Naive thymus-derived CD4-positive, alpha-beta T cell (primary cell): ENCODE results near the gene KBTBD6. TPM values are rescaled to one million over a fixed set of nuclear protein-coding genes. Genes with fewer than 3 reads are reported as not detected.
"Not testable (repeated sequence)": the region's sequence is repeated elsewhere in the genome, so short reads cannot be mapped to it uniquely, and the experiment has no call there.

Experiments used
- ATAC-seq: fragments of 150-1000 bp; cut with Tn5 transposase; 2 replicates; pipeline ENCODE4 v1.10.0; 2021; ENCODE audit warnings: mild to moderate bottlenecking, moderate library complexity
- CTCF ChIA-PET: fragments of 350-600 bp; sonication (Branson Sonifier 250); formaldehyde crosslinking; loops from one replicate; lab custom pipeline; 2021; ENCODE audit warnings: antibody characterized with exemption; lab: Charles Lee
- POLR2A ChIA-PET: fragments of 350-600 bp; sonication (Branson Sonifier 250); formaldehyde crosslinking; loops from one replicate; lab custom pipeline; 2021; ENCODE audit warnings: antibody characterized with exemption, inconsistent platforms; lab: Charles Lee
- DNase-seq, 9 donors: peaks; one replicate each; pipeline versions ENCODE4 v3.0.0 to v3.0.0-alpha.2; 2020 to 2022; ENCODE audit warnings: mixed read lengths in 1 of 9
- H3K27ac ChIP-seq: one replicate; pipeline ENCODE4 v1.7.0; 2013; ENCODE audit warnings: mild to moderate bottlenecking, low read depth, low read length, moderate library complexity
- H3K27me3 ChIP-seq, 2 donors: one replicate each; pipeline ENCODE4 v1.7.0; 2013; ENCODE audit warnings: low read length in 2 of 2, mild to moderate bottlenecking in 2 of 2, moderate library complexity in 2 of 2; ENCODE audit not compliant: control insufficient read depth in 2 of 2, insufficient read depth in 2 of 2
- H3K36me3 ChIP-seq, 3 experiments: 1 replicate in 2 of 3; 2 replicates in 1 of 3; pipeline ENCODE4 v1.7.0; 2013; ENCODE audit warnings: low read length in 3 of 3, mild to moderate bottlenecking in 3 of 3, moderate library complexity in 1 of 3; ENCODE audit not compliant: insufficient read depth in 3 of 3, control insufficient read depth in 2 of 3
- H3K4me1 ChIP-seq, 2 donors: one replicate each; pipeline ENCODE4 v1.7.0; 2013; ENCODE audit warnings: low read length in 2 of 2, mild to moderate bottlenecking in 2 of 2, moderate library complexity in 1 of 2; ENCODE audit not compliant: control insufficient read depth in 2 of 2, insufficient read depth in 2 of 2
- H3K4me3 ChIP-seq: 2 replicates; pipeline ENCODE4 v1.7.0; 2013; ENCODE audit warnings: mild to moderate bottlenecking, low read length
- H3K9me3 ChIP-seq, 3 experiments: 1 replicate in 2 of 3; 2 replicates in 1 of 3; pipeline ENCODE4 v1.7.0; 2013; ENCODE audit warnings: low read length in 3 of 3; ENCODE audit not compliant: control insufficient read depth in 2 of 3
- H3K27ac Mint-ChIP-seq, 9 donors: one replicate each; pipeline ENCODE4 v1.8.0; 2020 to 2022; ENCODE audit warnings: mixed read lengths in 9 of 9, mild to moderate bottlenecking in 8 of 9, moderate library complexity in 5 of 9, inconsistent platforms in 2 of 9
- H3K27me3 Mint-ChIP-seq, 5 donors: one replicate each; pipeline ENCODE4 v1.8.0; 2021 to 2022; ENCODE audit warnings: mixed read lengths in 5 of 5, mild to moderate bottlenecking in 1 of 5
- H3K36me3 Mint-ChIP-seq, 5 donors: one replicate each; pipeline ENCODE4 v1.8.0; 2020 to 2022; ENCODE audit warnings: mixed read lengths in 5 of 5, mild to moderate bottlenecking in 3 of 5, inconsistent platforms in 1 of 5
- H3K4me1 Mint-ChIP-seq, 7 donors: one replicate each; pipeline ENCODE4 v1.8.0; 2020 to 2022; ENCODE audit warnings: mixed read lengths in 7 of 7, mild to moderate bottlenecking in 3 of 7, inconsistent platforms in 1 of 7
- H3K4me3 Mint-ChIP-seq, 10 donors: one replicate each; pipeline ENCODE4 v1.8.0; 2020 to 2022; ENCODE audit warnings: mild to moderate bottlenecking in 10 of 10, mixed read lengths in 10 of 10, moderate library complexity in 6 of 10, inconsistent platforms in 2 of 10
- H3K9me3 Mint-ChIP-seq, 11 donors: one replicate each; pipeline ENCODE4 v1.8.0; 2020 to 2022; ENCODE audit warnings: mixed read lengths in 11 of 11, mild to moderate bottlenecking in 4 of 11, inconsistent platforms in 1 of 11, moderate library complexity in 1 of 11
- intact Hi-C, 2 donors: fragments of 100-400 bp; cut with micrococcal nuclease; formaldehyde crosslinking; loops; one replicate each; pipeline ENCODE4 v1.15.1; 2023
- polyA plus RNA-seq, 2 donors: library from polyadenylated mRNA; unstranded; fragments of 300-500 nt; fragmentation: Illumina TruSeq; gene quantifications; one replicate each; pipeline ENCODE4 v1.2.3, GENCODE V29; 2021
- total RNA-seq, 6 experiments: library from RNA in 5 of 6; stranded (reverse) in 5 of 6; gene quantifications; 1 replicate in 5 of 6; 2 replicates in 1 of 6; pipeline ENCODE4 v1.2.3 and lab custom pipeline; 2021 to 2026

KBTBD6 gene
- total and polyA plus RNA-seq, 7 experiments from 2014 or later = 3.0 to 9.2 (median 6.0) TPM

GRCh38 chr13:41136396-41137031 lies 3.9 kb upstream of the KBTBD6 start:
- no peaks in the 10 kb centered on the region for H3K27me3 ChIP-seq
- no peaks in the 10 kb centered on the region for H3K9me3 ChIP-seq
- no peak overlapping the region for H3K27ac Mint-ChIP-seq
- H3K9me3 Mint-ChIP-seq = peaks cover 0 to 3% (median 0%) of the 10 kb centered on the region in 11 donors
- ATAC-seq = no peak
- H3K4me1 ChIP-seq = peaks cover 0 to 9% of the 10 kb centered on the region in 2 donors
- no peak overlapping the region for H3K27ac ChIP-seq
- ChIA-PET CTCF (interaction anchor here (0.7 kb wide), 1 partner anchor 48 kb away, joined by 6 read pairs; no protein-coding TSS in a partner anchor), POLR2A (no interaction called here)
- no peaks in the 10 kb centered on the region for H3K27me3 Mint-ChIP-seq
- peaks cover 0 to 5% (median 0%) of the 10 kb centered on the region in 3 experiments for H3K36me3 ChIP-seq
- no peak overlapping the region for H3K4me3 Mint-ChIP-seq
- H3K4me3 ChIP-seq = no peak overlapping the region
- no peak for DNase-seq
- peaks cover 0 to 12% (median 5%) of the 10 kb centered on the region in 5 donors for H3K36me3 Mint-ChIP-seq
- intact Hi-C loops = loop anchor here in 1 of 2 donors (10.0 kb wide), 1 partner anchor 212 kb away; no protein-coding TSS in a partner anchor
- peaks cover 16 to 29% (median 24%) of the 10 kb centered on the region in 7 donors for H3K4me1 Mint-ChIP-seq

GRCh38 chr13:41133951-41134350 lies 1.3 kb upstream of the KBTBD6 start:
- H3K4me3 ChIP-seq = no peak overlapping the region
- H3K36me3 ChIP-seq = peaks cover 0 to 5% (median 0%) of the 10 kb centered on the region in 3 experiments
- ChIA-PET CTCF (interaction anchor here (0.6 kb wide), 1 partner anchor 63 kb away, joined by 3 read pairs; no protein-coding TSS in a partner anchor), POLR2A (no interaction called here)
- Mint-ChIP-seq H3K27ac (peak overlapping the region in 4 of 9 donors; percentile 2 to 91 (median 37)), H3K4me3 (peak overlapping the region; percentile 94 to 99 (median 98)), H3K4me1 (peaks cover 28 to 47% (median 41%) of the 10 kb centered on the region in 7 donors), H3K27me3 (no peaks in the 10 kb centered on the region), H3K9me3 (peaks cover 0 to 3% (median 0%) of the 10 kb centered on the region in 11 donors), H3K36me3 (peaks cover 0 to 15% (median 10%) of the 10 kb centered on the region in 5 donors)
- no peak for DNase-seq
- H3K27me3 ChIP-seq = no peaks in the 10 kb centered on the region
- H3K27ac ChIP-seq = no peak overlapping the region
- no peaks in the 10 kb centered on the region for H3K9me3 ChIP-seq
- H3K4me1 ChIP-seq = peaks cover 12 to 24% of the 10 kb centered on the region in 2 donors
- intact Hi-C loops = loop anchor here (2.0 to 10.0 kb wide), 10 partner anchors 57 to 1139 kb away; partner anchors contain the start of genes AKAP11 (in 1 of the 2), DGKH (in 1 of the 2) and RGCC (in 1 of the 2)
- no peak for ATAC-seq

GRCh38 chr13:41131660-41132511 lies 716 bp downstream of the KBTBD6 start:
- H3K4me3 ChIP-seq = peak overlapping the region; percentile 77
- H3K27me3 Mint-ChIP-seq, H3K36me3 ChIP-seq, POLR2A ChIA-PET, H3K9me3 Mint-ChIP-seq, H3K27me3 ChIP-seq, CTCF ChIA-PET, H3K9me3 ChIP-seq: not testable (repeated sequence)
- peak in 2 of 9 donors; percentile 10 to 24 for DNase-seq
- Mint-ChIP-seq H3K4me3 (peak overlapping the region; percentile 94 to 99 (median 98)), H3K36me3 (peaks cover 0 to 17% (median 9%) of the 10 kb centered on the region in 5 donors), H3K27ac (peak overlapping the region; percentile 91 to 97 (median 93)), H3K4me1 (peaks cover 32 to 64% (median 53%) of the 10 kb centered on the region in 7 donors)
- ATAC-seq = peak; percentile 4
- peak overlapping the region; percentile 67 for H3K27ac ChIP-seq
- intact Hi-C loops = loop anchor here (1.0 to 10.0 kb wide), 18 partner anchors 55 to 1141 kb away; partner anchors contain the start of genes KBTBD7 (in 2 of the 2), MRPS31 (in 2 of the 2), MTRF1 (in 2 of the 2) and NAA16 (in 2 of the 2)
- H3K4me1 ChIP-seq = peaks cover 15 to 24% of the 10 kb centered on the region in 2 donors

- intact Hi-C loops = loop anchor here (5.0 to 10.0 kb wide), 8 partner anchors 54 to 916 kb away; partner anchors contain the start of genes DGKH (in 1 of the 2) and RGCC (in 1 of the 2)
- H3K27me3 Mint-ChIP-seq, H3K9me3 Mint-ChIP-seq, POLR2A ChIA-PET, H3K9me3 ChIP-seq, CTCF ChIA-PET, H3K27ac ChIP-seq, H3K27me3 ChIP-seq, ATAC-seq, DNase-seq, H3K36me3 ChIP-seq: not testable (repeated sequence)
- Histone ChIP-seq H3K4me3 (peak overlapping the region; percentile 7), H3K4me1 (peaks cover 15 to 24% of the 10 kb centered on the region in 2 donors)
- Mint-ChIP-seq H3K4me1 (peaks cover 30 to 64% (median 53%) of the 10 kb centered on the region in 7 donors), H3K4me3 (peak overlapping the region; percentile 94 to 99 (median 98)), H3K36me3 (peaks cover 4 to 18% (median 12%) of the 10 kb centered on the region in 5 donors), H3K27ac (peak overlapping the region; percentile 13 to 97 (median 58))
Observed at GRCh38 chr13:41131189-41131588, 1.4 kb downstream of the KBTBD6 start.

GRCh38 chr13:41130356-41130755 lies 2.2 kb downstream of the KBTBD6 start:
- POLR2A ChIA-PET = no interaction called here
- Histone ChIP-seq H3K9me3 (no peaks in the 10 kb centered on the region), H3K4me3 (peak overlapping the region; percentile 7), H3K4me1 (peaks cover 15 to 24% of the 10 kb centered on the region in 2 donors), H3K27me3 (no peaks in the 10 kb centered on the region), H3K27ac (no peak overlapping the region), H3K36me3 (peaks cover 0 to 5% (median 0%) of the 10 kb centered on the region in 3 experiments)
- Mint-ChIP-seq H3K4me1 (peaks cover 30 to 64% (median 53%) of the 10 kb centered on the region in 7 donors), H3K9me3 (peaks cover 0 to 8% (median 4%) of the 10 kb centered on the region in 11 donors), H3K27ac (peak overlapping the region in 8 of 9 donors; percentile 1 to 97 (median 23)), H3K36me3 (peaks cover 4 to 24% (median 18%) of the 10 kb centered on the region in 5 donors), H3K4me3 (peak overlapping the region; percentile 94 to 99 (median 98)), H3K27me3 (no peaks in the 10 kb centered on the region)
- no peak for DNase-seq
- intact Hi-C loops = loop anchor here (5.0 to 10.0 kb wide), 8 partner anchors 53 to 917 kb away; partner anchors contain the start of genes DGKH (in 1 of the 2) and RGCC (in 1 of the 2)
- CTCF ChIA-PET = no interaction called here
- ATAC-seq = no peak

- H3K27ac Mint-ChIP-seq = no peak overlapping the region
- Histone ChIP-seq H3K27ac (no peak overlapping the region), H3K4me3 (no peak overlapping the region), H3K4me1 (peaks cover 15 to 18% of the 10 kb centered on the region in 2 donors), H3K9me3 (no peaks in the 10 kb centered on the region), H3K27me3 (no peaks in the 10 kb centered on the region), H3K36me3 (peaks cover 0 to 5% (median 0%) of the 10 kb centered on the region in 3 experiments)
- ATAC-seq = no peak
- peaks cover 4 to 24% (median 20%) of the 10 kb centered on the region in 5 donors for H3K36me3 Mint-ChIP-seq
- H3K4me3 Mint-ChIP-seq = peak overlapping the region in 2 of 10 donors; percentile 18 to 98
- H3K9me3 Mint-ChIP-seq = peaks cover 0 to 8% (median 4%) of the 10 kb centered on the region in 11 donors
- H3K27me3 Mint-ChIP-seq = no peaks in the 10 kb centered on the region
- ChIA-PET CTCF (no interaction called here), POLR2A (interaction anchor here (0.7 kb wide), 1 partner anchor 364 kb away, joined by 3 read pairs; no protein-coding TSS in a partner anchor)
- intact Hi-C loops = no loop called here
- peaks cover 24 to 55% (median 45%) of the 10 kb centered on the region in 7 donors for H3K4me1 Mint-ChIP-seq
- no peak for DNase-seq
Observed at GRCh38 chr13:41127701-41128100, 4.9 kb downstream of the KBTBD6 start.
